DOHH2 (cell line): Measurements from ENCODE around the gene TBC1D20.

ENCODE experiments used
- H3F3A ChIP-seq: fragments of 200-600 bp; sonication (generic), shearing (Covaris generic); 2 replicates; pipeline ENCODE4 v1.6.0; 2016; ENCODE audit warnings: antibody characterized with exemption, mild to moderate bottlenecking; ENCODE audit not compliant: control insufficient read depth, insufficient read depth
- H3K27ac ChIP-seq: fragments of 200-600 bp; sonication (generic); 2 replicates; pipeline ENCODE4 v1.5.1; 2014; ENCODE audit warnings: low read depth, mild to moderate bottlenecking, low read length, moderate library complexity
- H3K27me3 ChIP-seq: fragments of 200-600 bp; sonication (generic); 2 replicates; pipeline ENCODE4 v1.6.1; 2014; ENCODE audit warnings: mild to moderate bottlenecking, low read length, mixed read lengths; ENCODE audit not compliant: control insufficient read depth
- H3K36me3 ChIP-seq: fragments of 200-600 bp; sonication (generic); 2 replicates; pipeline ENCODE4 v1.6.1; 2014; ENCODE audit warnings: mild to moderate bottlenecking, low read length, moderate library complexity, mixed read lengths; ENCODE audit not compliant: control insufficient read depth
- H3K4me1 ChIP-seq: fragments of 200-600 bp; sonication (generic); 2 replicates; pipeline ENCODE4 v1.6.1; 2014; ENCODE audit warnings: mild to moderate bottlenecking, low read length, mixed read lengths; ENCODE audit not compliant: control insufficient read depth
- H3K4me2 ChIP-seq: fragments of 200-600 bp; sonication (generic); 2 replicates; pipeline ENCODE4 v1.6.0; 2014; ENCODE audit warnings: mild to moderate bottlenecking, low read length, moderate library complexity
- H3K4me3 ChIP-seq: fragments of 200-600 bp; sonication (generic); 2 replicates; pipeline ENCODE4 v1.5.1; 2014; ENCODE audit warnings: mild to moderate bottlenecking, low read length, mixed read lengths
- H3K79me2 ChIP-seq: fragments of 200-600 bp; sonication (generic); 2 replicates; pipeline ENCODE4 v1.6.1; 2014; ENCODE audit warnings: mild to moderate bottlenecking, low read length, mixed read lengths; ENCODE audit not compliant: control insufficient read depth
- H3K9me2 ChIP-seq: fragments of 200-600 bp; sonication (generic); replicated peaks from 2 replicates; pipeline ENCODE4 v1.6.1; 2014; ENCODE audit warnings: mild to moderate bottlenecking, low read length, mixed read lengths; ENCODE audit not compliant: control insufficient read depth
- H3K9me3 ChIP-seq: fragments of 200-600 bp; sonication (generic); 2 replicates; pipeline ENCODE4 v1.6.1; 2014; ENCODE audit warnings: antibody characterized with exemption, low read length, mixed read lengths; ENCODE audit not compliant: control insufficient read depth, insufficient read depth
- H4K20me1 ChIP-seq: fragments of 200-600 bp; sonication (generic); 2 replicates; pipeline ENCODE4 v1.6.0; 2014; ENCODE audit warnings: low read depth, mild to moderate bottlenecking, antibody characterized with exemption, low read length, moderate library complexity; ENCODE audit not compliant: control insufficient read depth, insufficient read depth
- CTCF ChIP-seq: fragments of 200-600 bp; sonication (generic); IDR thresholded peaks from one replicate; pipeline ENCODE4 v1.5.1; 2014; ENCODE audit warnings: antibody characterized with exemption, mild to moderate bottlenecking, low read depth, low read length; ENCODE audit not compliant: poor library complexity, severe bottlenecking
- EZH2phosphoT487 ChIP-seq: fragments of 200-600 bp; sonication (generic); IDR thresholded peaks from 2 replicates; pipeline ENCODE4 v1.6.1; 2017; ENCODE audit warnings: borderline replicate concordance, mild to moderate bottlenecking, antibody characterized with exemption, low read length, moderate library complexity, mixed read lengths

TBC1D20 gene

GRCh38 chr20:391041-391711 is 71.2 kb downstream of the TBC1D20 start:
- H3K36me3 ChIP-seq, result peaks cover 77% of the 10 kb centered on the region
- H3F3A ChIP-seq, result no peaks in the 10 kb centered on the region
- no peaks in the 10 kb centered on the region for H3K9me3 ChIP-seq
- TF ChIP-seq CTCF, result no peak
- H3K9me2 ChIP-seq, result no peaks in the 10 kb centered on the region
- no peaks in the 10 kb centered on the region for H3K4me1 ChIP-seq
- H3K4me3 ChIP-seq, result no peak overlapping the region
- no peak overlapping the region for H3K27ac ChIP-seq
- peaks cover 6% of the 10 kb centered on the region; the same call in 1 of the 2 replicates for H3K79me2 ChIP-seq
- no peak overlapping the region for H3K4me2 ChIP-seq
- no peaks in the 10 kb centered on the region for H3K27me3 ChIP-seq
- H4K20me1 ChIP-seq, result no peaks in the 10 kb centered on the region

GRCh38 chr20:389220-389619 is 73.1 kb downstream of the TBC1D20 start:
- H3K4me3 ChIP-seq, result no peak overlapping the region
- no peaks in the 10 kb centered on the region for H3K9me2 ChIP-seq
- H3K4me2 ChIP-seq, result no peak overlapping the region
- H3K36me3 ChIP-seq, result peaks cover 61% of the 10 kb centered on the region
- no peaks in the 10 kb centered on the region for H3K4me1 ChIP-seq
- H3F3A ChIP-seq, result no peaks in the 10 kb centered on the region
- TF ChIP-seq EZH2phosphoT487 (no peak), CTCF (no peak)
- no peak overlapping the region for H3K27ac ChIP-seq
- no peaks in the 10 kb centered on the region for H3K9me3 ChIP-seq
- peaks cover 21% of the 10 kb centered on the region for H3K79me2 ChIP-seq
- no peaks in the 10 kb centered on the region for H4K20me1 ChIP-seq
- no peaks in the 10 kb centered on the region for H3K27me3 ChIP-seq

GRCh38 chr20:388034-388994 is 74.0 kb downstream of the TBC1D20 start:
- Histone ChIP-seq H3K9me2 (no peaks in the 10 kb centered on the region), H3K36me3 (peaks cover 55% of the 10 kb centered on the region), H3K9me3 (no peaks in the 10 kb centered on the region), H3K27ac (no peak overlapping the region), H3F3A (no peaks in the 10 kb centered on the region), H3K79me2 (peaks cover 30% of the 10 kb centered on the region), H3K4me3 (no peak overlapping the region), H3K27me3 (no peaks in the 10 kb centered on the region), H3K4me2 (no peak overlapping the region), H4K20me1 (peaks cover 2% of the 10 kb centered on the region; the same call in 1 of the 2 replicates), H3K4me1 (no peaks in the 10 kb centered on the region)
- no peak for TF ChIP-seq EZH2phosphoT487
- TF ChIP-seq CTCF, result no peak
